ENCODE data around the gene USP6NL. TPM values are rescaled to one million over a fixed set of nuclear protein-coding genes. Genes with fewer than 3 reads are reported as not detected.

The USP6NL gene
- total RNA-seq, 4 donors from 2014 or later, result 19.6 to 29.4 (median 25.2) TPM

DNA sequence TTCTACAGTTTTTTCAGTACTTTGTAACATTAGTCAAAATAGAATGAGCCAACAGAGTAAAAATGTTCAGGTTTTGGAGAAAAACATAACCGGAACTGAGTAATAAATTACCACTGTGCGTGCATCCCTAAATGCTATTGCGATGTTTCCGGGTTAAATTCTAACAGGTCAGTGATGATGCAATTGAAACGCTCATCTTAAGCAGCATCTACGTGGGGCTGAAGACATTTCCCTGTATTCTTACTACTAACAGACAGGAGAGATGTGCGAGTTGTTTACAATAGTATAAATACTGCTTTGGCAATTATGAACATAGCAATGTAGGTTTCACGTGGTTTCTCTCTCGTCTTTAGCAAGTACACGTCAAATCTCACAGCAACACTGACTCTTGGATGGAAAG, 149.4 kb downstream of the USP6NL start:
- TF ChIP-seq, protein P1, sequence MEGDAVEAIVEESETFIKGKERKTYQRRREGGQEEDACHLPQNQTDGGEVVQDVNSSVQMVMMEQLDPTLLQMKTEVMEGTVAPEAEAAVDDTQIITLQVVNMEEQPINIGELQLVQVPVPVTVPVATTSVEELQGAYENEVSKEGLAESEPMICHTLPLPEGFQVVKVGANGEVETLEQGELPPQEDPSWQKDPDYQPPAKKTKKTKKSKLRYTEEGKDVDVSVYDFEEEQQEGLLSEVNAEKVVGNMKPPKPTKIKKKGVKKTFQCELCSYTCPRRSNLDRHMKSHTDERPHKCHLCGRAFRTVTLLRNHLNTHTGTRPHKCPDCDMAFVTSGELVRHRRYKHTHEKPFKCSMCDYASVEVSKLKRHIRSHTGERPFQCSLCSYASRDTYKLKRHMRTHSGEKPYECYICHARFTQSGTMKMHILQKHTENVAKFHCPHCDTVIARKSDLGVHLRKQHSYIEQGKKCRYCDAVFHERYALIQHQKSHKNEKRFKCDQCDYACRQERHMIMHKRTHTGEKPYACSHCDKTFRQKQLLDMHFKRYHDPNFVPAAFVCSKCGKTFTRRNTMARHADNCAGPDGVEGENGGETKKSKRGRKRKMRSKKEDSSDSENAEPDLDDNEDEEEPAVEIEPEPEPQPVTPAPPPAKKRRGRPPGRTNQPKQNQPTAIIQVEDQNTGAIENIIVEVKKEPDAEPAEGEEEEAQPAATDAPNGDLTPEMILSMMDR (IDR thresholded peaks at IDR 0.05), result no peak
- TF ChIP-seq POLR2A (IDR thresholded peaks at IDR 0.05), result no peak
- 93 to 97% methylated on average over 10 of the region's 10 CpGs for WGBS, 2 donors
- intact Hi-C loops (cut with DNase I; ENCODE audit: low total_unique reads), result no loop called here

DNA sequence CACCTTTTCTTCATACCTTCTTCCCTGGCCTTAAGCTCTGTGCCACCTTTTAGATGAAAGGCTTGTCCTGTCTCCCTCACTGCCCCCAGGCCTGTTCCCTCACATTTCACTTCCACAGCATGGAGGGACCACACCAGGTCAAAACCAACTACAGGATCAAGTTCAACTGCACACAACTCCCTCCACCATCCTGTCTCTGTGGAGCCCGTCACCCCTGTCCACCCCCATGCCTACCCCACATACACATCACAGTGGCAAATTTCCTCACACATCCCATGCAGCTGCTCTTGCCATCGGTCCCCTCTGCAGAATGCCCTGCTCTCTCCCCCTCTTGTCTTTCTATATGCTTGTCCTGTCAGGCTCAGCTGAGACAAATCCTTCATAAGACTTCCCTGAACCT, 154.1 kb downstream of the USP6NL start:
- H3K4me3 ChIP-seq (ENCODE audit: low read depth, poor library complexity, severe bottlenecking), result no peak overlapping the region
- 96 to 98% methylated on average over 2 of the region's 2 CpGs for WGBS, 2 donors
- DNase-seq (ENCODE audit: low spot score in 2 of 2), result peak in 1 of 2 donors; percentile 26
- TF ChIP-seq POLR2A (IDR thresholded peaks at IDR 0.05), result no peak
- TF ChIP-seq, protein P1 (IDR thresholded peaks at IDR 0.05), result no peak
- intact Hi-C loops (cut with DNase I; ENCODE audit: low total_unique reads), result no loop called here

More for the DNA sequence above, 149.4 kb downstream of the USP6NL start:
- no peak for DNase-seq (ENCODE audit: low spot score in 2 of 2)
- H3K4me3 ChIP-seq (ENCODE audit: low read depth, poor library complexity, severe bottlenecking), result no peak overlapping the region

DNA sequence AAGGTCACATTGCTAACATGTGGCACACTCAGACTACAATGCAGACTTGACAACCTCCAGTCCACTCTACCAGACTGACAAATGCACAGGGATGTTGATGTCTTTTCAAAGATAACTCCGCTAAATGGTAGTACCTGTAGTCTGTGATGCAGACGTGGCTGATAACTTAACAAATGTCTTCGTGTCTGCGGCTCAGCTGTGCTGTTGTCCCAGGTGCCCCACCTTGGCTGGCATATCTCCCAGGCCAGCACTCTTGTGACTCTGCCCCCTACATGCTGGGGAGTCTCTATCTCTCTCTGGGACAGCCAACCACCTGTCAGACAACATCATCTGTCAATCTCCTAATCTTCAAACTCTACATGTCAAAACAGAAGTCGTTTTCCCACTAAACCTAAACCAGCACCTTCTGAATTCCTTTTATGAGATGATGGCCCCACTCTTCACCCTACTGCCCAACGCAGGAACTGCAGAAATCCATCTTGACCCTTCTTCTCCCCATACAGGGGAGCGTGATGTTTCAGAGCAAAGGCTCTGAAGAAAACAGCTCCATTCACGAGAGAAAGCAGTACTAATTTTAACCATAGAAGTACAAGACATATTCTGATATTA, 156.4 kb downstream of the USP6NL start:
- WGBS, 2 donors, result 81 to 89% methylated on average over 8 of the region's 8 CpGs
- no peak for TF ChIP-seq POLR2A (IDR thresholded peaks at IDR 0.05)
- peak in 1 of 2 donors; percentile 45 for DNase-seq (ENCODE audit: low spot score in 2 of 2)
- intact Hi-C loops (cut with DNase I; ENCODE audit: low total_unique reads), result no loop called here
- H3K4me3 ChIP-seq (ENCODE audit: low read depth, poor library complexity, severe bottlenecking), result no peak overlapping the region

DNA sequence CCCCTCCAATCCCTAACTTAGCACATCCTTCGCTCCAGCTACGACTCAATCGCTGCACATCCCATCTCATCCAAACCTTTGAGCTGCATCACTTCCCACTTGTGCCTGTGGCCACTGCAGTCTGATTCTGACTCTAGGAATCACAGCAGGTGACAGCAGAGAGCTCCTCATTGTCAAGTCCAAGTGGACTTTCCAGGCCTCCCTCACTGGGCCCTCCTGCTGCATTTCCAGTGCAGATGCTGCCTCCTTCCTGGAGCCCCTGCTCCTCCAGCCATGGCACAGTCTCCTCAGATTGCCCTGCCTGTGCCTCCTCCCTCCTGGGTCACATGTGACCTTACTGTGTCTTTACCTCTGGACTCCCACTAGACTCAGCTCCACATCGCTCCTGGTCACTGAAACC, 157.3 kb downstream of the USP6NL start:
- intact Hi-C loops (cut with DNase I; ENCODE audit: low total_unique reads), result no loop called here
- no peak overlapping the region for H3K4me3 ChIP-seq (ENCODE audit: low read depth, poor library complexity, severe bottlenecking)
- TF ChIP-seq, protein P1 (IDR thresholded peaks at IDR 0.05), result no peak
- TF ChIP-seq POLR2A (IDR thresholded peaks at IDR 0.05), result no peak
- DNase-seq (ENCODE audit: low spot score in 2 of 2), result peak in 1 of 2 donors; percentile 36
- WGBS, 2 donors, result 94 to 98% methylated on average over 4 of the region's 4 CpGs

DNA sequence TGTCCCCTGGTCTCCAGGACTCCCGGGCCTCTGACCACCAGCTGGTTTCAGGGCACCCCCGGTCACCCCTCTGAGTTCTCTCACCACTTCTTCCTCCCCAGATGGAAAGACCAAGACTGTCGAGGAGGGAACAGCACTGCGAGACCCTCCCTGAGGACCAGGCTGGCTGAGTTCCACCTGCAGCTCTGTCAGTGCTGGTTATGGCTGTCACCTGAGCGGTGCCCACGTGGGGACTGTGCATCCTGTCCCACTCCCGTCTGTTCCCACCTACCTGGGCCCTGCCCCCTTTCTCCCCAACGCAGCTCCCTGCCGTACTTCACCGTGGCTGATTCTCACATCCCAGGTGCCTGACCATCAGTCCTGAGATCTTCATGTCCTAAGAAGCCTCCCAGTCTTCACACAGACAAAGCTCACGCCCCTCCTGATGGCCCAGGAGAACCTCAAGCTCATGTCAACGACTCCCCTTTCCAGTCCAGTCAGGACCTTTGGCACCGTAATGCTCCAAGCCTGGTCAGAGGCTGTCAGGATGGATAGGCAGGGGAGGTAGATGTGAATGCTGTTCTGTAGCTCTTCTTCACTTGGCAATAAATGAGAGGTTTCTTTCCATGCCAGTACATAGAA, 159.7 kb downstream of the USP6NL start:
- intact Hi-C loops (cut with DNase I; ENCODE audit: low total_unique reads), result no loop called here
- WGBS, 2 donors, result 81 to 88% methylated on average over 13 of the region's 13 CpGs
- TF ChIP-seq POLR2A (IDR thresholded peaks at IDR 0.05), result no peak
- TF ChIP-seq, protein P1 (IDR thresholded peaks at IDR 0.05), result no peak
- no peak overlapping the region for H3K4me3 ChIP-seq (ENCODE audit: low read depth, poor library complexity, severe bottlenecking)
- no peak for DNase-seq (ENCODE audit: low spot score in 2 of 2)

DNA sequence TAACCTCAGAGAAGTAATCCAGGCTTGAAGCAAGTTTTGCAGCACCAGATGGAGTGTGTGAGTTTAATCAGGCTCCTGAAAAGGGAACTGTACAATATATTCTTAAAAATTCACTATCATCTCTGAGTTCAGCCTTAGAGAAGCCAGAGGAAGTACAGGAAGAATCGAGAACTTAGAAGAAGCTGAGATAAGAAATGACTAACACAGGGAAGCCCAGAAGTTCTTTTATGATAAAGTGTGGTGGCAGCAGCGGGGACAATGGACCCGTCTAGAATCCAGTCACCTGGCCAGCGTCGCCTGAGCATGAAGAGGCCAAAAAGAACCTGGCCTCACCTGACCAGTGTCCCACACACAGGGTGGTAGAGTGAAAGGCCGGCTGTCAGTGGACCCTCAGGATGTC, 161.0 kb downstream of the USP6NL start:
- intact Hi-C loops (cut with DNase I; ENCODE audit: low total_unique reads), result no loop called here
- TF ChIP-seq, protein P1 (IDR thresholded peaks at IDR 0.05), result no peak
- no peak for TF ChIP-seq POLR2A (IDR thresholded peaks at IDR 0.05)
- no peak overlapping the region for H3K4me3 ChIP-seq (ENCODE audit: low read depth, poor library complexity, severe bottlenecking)
- DNase-seq (ENCODE audit: low spot score in 2 of 2), result no peak
- 55 to 60% methylated on average over 6 of the region's 6 CpGs for WGBS, 2 donors

Measured in lower leg skin (tissue), 4 donors.